Ovary (tissue), 3 donors: Measurements from ENCODE around the gene KIF22.

Experiments used
- CTCF ChIP-seq, 3 donors: fragments of 450-650 bp in 2 of 3; fragments of 200-600 bp in 1 of 3; IDR thresholded peaks; one replicate each; pipeline versions ENCODE4 v1.5.1 to v1.8.0; 2016 to 2022; ENCODE audit warnings: antibody characterized with exemption in 3 of 3, mild to moderate bottlenecking in 1 of 3
- EP300 ChIP-seq: sonication (generic); formaldehyde crosslinking; IDR thresholded peaks from one replicate; pipeline ENCODE4 v1.6.1; 2017; ENCODE audit warnings: antibody characterized with exemption
- donor health status: DM: no; HTN: no; CAD: no.

- TF ChIP-seq CTCF (IDR thresholded peaks at IDR 0.05) = no peak
- no peak for TF ChIP-seq EP300
These were observed 29.8 kb upstream of the KIF22 start for GRCh38 chr16:29760567-29761279.
